GM10847 (cell line): ENCODE results near the gene TSPAN17.

Experiments used
- POLR2A ChIP-seq: IDR thresholded peaks from 2 replicates; pipeline ENCODE4 v1.6.1; 2011; ENCODE audit not compliant: insufficient read length; ENCODE audit errors: extremely low read depth

Gene TSPAN17

DNA sequence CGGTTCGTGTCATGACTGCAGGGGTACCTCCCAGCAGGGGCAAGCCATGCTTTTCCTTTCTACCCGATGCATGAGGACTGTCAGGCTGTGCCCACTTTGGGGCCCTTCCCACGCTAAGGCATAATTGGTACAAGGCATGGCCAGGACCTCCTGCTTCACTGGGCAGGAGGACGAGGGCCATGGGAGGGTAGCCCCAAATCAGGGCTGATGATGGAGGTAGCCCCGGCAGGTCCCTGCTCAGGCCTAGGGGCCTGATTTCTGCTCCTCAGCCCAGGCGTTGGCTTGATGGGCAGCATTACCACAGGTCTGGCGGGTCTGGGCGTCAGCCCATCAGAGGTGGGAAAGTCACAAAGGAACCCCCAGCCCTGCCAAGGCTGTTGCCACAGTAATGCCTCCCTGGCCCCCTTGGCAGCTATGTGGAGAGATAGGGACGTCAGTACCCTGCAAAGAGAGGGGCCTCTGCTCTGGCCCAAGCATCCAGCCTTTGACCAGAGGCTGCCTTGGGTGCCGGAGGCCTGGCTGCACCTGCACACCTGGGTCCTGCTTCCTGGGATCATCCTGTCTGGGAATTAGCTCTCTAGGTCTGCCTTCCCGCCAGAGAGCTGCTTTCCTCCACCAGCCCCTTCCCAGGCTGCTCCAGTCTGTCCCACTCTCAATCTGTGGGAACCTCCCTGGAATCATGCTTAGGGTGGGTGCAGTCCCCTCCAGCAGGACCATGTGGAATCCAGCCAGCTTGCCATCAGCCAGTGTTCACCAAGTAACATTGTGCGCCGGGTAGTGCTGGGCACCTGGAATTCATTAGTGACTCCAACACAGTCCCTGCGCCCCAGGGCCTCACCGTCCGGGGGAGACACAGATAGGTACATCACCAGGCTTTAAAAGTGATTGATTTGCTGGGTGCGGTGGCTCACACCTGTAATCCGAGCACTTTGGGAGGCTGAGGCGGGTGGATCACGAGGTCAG, 15.4 kb downstream of the TSPAN17 start:
- no peak for TF ChIP-seq POLR2A

DNA sequence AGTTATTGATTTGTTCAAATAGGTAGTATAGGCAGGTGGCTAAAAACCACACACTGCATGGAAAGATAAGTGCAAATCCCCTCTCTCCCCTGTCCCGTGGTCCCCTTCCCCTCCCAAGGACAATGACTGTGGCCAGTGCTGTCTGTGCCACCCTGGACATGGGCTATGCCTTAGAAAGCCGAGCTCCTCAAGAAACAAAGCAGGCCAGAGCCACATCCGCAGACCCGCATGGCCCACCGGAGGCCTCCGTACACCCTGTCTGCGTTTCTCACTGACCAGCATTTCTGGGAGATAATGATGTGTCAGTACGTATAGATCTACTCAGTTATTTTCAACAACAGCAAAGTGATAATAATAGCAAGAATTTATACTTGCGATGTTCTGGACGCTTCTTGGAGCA, 16.3 kb downstream of the TSPAN17 start:
- TF ChIP-seq POLR2A, result no peak

DNA sequence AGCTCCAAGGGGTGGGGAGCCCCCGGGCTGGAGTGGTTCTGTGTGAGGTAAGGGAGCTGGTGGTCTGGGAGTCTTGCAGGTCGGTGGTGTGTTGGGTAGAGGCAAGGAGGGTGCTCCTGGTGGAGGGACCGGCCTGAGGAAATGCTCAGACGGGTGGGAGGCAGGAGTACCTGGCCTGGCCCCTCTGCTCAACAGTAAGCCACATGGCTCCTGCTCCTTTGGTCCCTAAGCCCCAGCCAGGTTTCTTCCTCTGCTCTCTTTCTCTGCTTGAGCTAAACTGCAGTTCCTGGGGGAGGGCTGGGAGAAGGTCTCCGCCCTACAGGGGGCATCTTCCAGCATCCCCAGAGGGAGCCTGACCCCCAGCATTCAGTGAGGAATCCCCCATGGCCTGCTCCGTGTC, 17.2 kb downstream of the TSPAN17 start:
- no peak for TF ChIP-seq POLR2A

DNA sequence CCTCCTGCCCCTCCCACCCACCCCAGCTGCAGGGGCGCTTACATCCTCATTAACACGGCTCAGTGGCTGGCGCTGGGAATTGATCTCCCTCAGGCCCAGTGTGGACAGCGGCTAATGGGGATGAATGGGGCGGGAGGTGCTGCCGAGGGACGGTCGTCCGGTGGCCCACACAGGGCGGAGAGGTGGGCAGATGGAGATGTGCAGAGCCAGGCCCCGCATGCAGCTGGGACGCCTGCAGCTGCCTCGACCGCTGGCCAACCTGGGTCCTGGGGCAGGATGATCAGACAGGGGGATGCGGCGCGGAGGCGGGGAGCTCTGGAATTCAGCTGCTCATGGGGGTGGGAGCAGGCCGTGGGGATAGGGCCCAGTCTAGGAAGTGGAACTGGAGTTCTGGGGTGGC, 17.6 kb downstream of the TSPAN17 start:
- no peak for TF ChIP-seq POLR2A

DNA sequence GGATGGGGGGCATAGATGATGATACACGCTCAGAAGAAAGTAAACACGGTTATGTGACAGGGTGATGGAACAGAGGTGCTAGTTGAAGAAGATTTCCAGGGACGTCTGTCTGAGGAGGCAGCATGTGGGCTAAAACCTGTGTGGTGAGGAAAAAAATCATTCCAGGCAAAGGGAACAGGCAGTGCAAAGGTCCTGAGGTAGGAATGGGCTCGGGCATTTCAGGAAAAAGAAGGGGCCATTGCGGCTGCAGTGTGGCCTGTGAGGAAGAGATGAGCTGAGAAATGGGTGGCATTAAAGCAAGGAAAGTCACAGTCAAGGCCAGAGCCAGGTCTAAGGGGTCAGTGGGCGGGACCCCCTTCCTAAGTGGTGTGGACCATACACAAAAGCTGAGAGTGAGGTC, 18.2 kb downstream of the TSPAN17 start:
- no peak for TF ChIP-seq POLR2A

DNA sequence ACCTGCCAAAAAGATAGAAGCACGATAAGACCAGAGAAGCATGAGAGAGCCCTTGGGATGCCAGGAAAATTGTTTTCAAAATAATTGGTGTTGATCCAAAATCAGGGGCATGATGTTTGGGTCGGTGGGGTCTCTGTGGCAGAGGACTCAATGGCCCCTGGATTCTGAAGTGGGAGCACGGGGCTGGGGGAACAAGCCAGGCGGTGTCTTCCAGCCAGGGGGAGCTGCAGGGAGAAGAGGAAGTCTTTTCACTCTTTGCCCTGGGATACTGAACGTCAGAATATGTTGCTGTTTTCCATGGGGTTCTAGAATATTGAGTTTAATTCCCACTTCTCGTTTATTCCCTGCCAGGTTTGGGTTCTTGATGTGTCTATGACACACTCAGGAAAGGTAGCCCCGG, 20.4 kb downstream of the TSPAN17 start:
- no peak for TF ChIP-seq POLR2A

DNA sequence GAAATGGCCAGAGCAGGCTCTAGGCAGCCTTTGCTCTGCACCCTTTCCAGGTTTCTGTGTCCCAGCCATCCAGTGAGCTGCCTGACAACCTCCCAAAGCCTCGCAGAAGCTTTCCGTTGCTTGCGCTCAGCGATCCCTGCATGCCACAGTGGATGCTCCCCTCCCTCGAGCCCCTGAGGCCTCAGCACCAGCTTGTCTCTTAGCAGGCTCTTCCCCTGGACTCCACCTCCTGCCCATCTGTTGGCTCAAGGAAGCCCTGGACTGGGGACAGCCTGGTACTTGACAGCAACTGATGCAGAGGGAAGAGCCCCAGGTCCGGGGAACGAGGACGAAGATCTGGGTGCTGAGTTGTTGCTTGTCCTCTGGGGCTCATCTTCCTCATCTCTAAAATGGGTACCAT, 23.2 kb downstream of the TSPAN17 start:
- no peak for TF ChIP-seq POLR2A

DNA sequence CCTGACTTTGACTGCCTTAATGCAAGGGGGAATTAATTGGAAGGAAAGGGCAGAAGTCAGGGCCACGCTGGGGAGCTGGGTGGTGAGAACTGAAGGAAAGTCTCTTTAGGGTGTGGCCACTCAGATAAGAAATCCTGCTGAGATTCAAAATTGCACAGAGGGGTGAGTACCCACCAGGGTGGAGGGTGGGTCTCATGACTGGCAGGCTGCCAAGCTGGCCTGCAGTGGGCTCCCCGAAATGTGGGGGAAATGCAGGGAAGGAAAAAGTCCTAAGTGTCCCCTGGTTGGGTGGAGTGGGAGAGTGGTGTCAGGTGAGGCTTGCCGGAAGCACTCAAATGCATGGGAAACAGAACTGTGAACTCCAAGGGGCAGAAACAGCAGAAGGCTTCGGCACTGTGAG, 24.1 kb downstream of the TSPAN17 start:
- TF ChIP-seq POLR2A, result no peak

DNA sequence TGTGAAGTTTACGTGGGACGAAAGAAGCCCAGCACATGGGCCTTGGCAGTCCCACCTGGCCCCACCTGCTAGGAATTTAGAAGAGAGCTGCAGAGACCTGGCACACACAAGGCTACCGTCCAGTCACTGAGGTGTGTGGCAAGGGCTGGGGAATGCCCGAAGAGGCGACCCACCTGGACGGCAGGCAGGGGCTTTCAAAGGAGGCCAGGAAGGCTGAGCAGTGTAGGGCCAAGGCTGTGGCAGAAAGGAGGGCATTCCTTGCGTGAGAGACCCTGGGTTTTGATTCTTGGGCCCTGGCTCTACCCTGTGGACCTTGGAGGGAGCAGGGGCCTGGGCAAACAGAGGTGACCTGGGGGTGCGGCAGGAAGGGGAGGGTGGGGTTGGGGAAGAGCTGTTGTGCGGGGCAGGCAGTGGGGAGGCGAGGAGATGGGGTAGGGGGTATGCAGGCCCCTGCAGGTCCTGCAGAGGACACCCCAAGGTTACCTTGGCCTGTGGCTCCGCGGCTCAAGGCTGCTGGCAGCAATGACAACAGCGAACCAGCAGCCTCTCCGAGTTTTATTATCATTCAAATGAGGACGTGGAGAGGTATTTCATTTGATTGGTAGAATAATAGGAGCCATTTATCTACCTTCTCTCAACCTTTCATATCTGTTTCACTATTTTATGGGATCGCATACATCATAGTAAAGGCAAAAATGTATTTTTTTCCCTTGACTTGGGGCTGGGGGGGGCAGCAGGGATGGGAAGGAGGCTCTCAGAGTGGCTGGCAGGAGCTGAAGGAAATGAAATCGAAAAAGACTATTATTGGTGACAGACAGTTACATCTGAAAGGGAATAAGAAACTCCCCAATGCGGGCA, 24.8 kb downstream of the TSPAN17 start:
- no peak for TF ChIP-seq POLR2A

DNA sequence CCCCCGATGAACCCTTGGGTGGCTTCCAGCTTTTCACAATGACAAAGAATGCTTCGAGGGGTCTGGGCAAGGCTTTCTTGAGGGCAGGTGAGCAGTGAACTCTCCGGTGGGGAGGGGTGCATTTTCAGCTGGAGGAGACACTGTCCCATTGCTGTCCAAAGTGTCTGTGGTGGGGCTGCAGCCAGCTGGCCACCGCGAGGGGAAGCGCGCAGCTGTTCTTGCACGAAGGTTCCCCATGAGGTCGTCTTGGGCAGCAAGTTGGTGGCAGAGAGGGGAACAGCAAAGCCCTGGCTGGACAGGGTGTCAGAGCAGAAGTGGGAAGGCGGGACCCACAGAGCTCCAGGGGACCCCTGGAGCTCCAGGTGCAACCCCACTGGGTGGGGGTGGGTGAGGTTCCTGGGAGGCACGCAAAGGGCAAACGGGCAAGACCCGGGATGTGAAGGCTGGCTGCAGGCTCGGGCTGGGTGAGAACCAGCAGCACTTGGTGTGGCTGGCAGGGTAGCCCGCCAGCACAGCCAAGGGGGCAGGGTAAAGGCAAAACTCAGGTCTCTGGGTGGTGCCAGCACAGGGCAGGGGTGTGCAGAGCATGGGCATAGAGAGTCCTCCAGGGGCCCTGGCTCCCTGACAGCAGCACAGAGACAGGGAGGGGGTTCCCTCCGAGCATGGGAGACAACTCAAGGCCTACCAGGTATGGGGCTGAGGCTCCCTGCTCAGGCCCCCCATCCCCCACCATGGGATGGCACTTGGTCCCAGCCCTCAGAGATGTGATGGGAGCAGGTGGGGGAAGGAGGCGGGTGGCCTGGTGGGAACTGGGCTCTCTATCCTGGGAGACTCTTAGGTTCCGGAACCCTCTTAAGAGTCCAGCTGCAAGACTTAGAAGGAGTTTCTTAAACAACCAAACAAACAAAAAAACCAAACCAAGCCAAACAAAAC, 26.6 kb downstream of the TSPAN17 start:
- no peak for TF ChIP-seq POLR2A

DNA sequence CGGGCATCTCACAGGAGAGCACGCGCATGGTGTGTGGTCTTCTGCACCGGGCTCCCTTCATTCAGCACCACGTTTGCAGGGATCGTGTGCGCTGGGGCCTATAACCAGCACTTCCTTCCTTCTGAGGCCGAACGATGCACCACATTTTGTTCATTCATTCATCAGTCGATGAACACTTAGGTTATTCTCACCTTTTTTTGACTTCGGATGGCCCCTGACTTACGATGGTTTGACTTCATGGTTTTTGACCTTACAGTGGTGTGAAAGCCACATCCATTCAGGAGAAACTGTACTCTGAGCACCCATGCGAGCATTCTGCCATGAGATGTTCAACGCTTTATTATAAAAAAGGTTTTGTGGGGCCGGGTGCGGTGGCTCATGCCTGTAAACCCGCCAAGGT, 27.5 kb downstream of the TSPAN17 start:
- TF ChIP-seq POLR2A, result no peak

DNA sequence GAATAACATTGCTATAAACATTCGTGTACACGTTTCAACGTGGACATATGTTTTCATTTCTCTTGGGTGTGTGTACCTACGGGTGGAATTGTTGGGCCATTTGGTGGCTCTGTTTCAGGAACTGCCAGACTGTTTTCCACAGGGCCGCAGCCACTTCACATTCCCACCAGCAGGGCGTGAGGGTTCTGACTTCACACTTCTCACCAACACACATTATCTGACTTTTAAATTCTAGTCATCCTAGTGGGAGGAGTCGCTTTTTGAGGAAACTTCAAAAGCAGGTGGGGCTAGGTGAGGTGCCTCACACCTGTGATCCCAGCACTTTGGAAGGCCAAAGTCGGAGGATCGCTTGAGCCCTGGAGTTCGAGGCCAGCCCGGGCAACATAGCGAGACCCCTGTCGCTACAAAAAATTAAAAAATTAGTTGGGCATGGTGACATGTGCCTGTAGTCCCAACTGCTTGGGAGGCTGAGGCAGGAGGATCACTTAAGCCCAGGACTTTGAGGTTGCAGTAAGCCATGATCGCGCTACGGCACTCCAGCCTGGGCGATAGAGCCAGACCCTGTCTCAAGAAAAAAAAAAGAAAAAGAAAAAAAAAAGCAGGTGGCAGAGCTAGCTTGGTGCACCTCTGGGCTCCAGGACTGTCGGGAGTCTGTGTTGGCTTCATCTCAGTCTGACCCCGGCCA, 28.5 kb downstream of the TSPAN17 start:
- TF ChIP-seq POLR2A, result no peak

DNA sequence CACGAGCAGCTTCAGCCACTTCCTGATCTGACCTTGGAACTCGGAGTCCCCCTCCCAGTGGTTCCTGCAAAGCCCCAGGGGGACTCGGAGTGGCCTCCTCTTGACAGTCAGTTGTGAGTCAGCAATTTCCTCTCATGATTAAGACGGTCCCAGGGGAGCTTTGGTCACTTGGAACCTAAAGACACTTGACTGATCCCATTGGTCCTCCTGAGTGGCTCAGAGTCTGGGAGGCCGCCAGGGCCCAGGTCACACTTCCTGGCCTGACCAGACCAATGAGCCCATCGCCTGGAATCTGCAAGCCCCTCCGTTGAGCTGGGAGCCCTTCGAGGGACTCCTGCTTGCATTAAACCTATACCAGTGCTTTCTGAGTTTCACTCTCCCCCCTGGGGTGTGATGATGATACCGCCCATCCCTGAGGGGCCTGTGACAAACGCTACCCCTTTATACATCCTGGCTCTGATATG, 29.1 kb downstream of the TSPAN17 start:
- TF ChIP-seq POLR2A, result no peak

DNA sequence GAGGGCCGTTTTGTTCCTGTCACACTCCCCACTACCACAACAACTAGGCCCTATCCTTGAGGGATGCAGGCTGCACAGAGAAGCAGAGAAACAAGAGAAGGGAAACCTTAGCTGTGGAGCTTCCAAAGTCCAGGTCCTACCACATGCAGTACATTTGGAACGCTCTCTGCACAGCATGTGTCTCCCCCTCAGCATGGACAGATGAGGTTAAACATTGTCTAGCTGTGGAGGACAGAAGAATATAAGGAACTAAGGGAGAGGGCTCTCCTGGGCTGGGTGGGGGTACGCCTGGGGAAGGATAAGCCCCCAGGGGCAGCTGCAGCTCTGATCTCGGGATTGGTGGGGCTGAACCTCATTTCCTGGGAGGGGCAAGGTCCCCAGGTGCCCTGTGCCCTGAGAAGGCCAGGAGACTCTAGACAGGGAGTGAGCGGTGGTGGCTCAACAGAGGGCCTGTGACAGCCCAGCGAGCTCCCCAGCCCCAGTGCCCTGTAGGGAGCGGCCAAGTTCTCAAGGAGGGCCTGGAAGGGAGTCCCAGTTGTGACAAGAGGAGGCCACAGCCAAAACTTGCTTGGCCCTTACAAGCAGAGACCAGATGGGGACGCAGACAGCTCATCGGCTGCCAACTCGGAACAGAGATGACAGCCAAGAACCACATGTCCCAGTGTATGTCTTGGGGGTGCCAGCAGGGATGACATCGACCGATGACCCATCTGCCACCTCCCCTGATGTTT, 30.1 kb downstream of the TSPAN17 start:
- no peak for TF ChIP-seq POLR2A
